NCI-H82 treated with DMSO at 0.1 percent for 48 hours (cell line): Measurements from ENCODE around the gene LRRC49.

Experiments used
- DNase-seq: peaks from one replicate; lab custom pipeline; 2025; ENCODE audit not compliant: unreplicated experiment; lab: John Stamatoyannopoulos, UW

Gene LRRC49

DNA sequence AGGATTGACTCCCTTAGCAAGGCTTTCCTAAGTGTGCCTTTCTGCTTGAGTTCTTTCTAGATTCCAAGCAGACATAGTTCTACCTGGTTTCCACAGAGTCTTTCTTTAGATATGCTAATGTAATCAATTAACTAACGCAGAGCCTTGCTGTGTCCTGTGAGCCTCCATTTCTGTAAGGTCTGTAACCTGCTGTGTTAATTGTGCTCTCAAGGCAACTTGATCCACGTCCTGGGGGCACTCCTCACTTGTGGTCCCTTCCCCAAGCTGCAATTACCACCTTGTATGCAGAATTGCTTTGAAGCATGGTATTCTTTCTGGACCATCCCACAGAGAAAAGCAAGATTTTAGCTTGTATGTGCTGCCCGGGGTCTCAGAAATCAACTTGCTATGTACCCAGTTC, 193.2 kb downstream of the LRRC49 start:
- no peak for DNase-seq

DNA sequence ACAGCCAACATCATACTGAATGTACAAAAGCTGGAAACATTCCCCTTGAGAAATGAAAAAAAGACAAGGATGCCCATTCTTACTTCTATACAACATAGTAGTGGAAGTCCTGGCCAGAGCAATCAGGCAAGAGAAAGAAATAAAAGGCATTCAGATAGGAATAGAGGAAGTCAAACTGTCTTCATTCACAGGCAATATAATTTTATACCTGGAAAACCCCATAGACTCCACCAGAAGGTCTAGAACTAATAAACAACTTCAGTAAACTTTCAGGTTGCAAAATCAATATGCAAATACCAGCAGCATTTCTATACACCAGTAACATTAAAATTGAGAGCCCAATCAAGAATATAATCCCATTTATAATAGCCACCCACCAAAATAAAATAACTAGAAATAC, 195.5 kb downstream of the LRRC49 start:
- DNase-seq = no peak

DNA sequence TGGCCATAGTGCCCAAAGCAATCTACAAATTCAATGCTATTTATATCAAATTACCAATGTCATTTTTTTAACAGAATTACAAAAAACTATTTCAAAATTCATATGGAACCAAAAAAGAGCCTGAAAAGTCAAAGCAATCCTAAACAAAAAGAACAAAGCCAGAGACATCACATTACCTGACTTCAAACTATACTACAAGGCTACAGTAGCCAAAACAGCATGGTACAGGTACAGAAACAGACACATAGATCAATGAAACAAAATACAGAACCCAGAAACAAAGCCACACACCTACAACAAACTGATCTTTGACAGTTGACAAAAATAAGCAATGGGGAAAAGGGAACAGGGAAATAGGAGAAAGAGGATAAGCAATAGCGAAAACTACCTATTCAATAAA, 196.1 kb downstream of the LRRC49 start:
- no peak for DNase-seq

DNA sequence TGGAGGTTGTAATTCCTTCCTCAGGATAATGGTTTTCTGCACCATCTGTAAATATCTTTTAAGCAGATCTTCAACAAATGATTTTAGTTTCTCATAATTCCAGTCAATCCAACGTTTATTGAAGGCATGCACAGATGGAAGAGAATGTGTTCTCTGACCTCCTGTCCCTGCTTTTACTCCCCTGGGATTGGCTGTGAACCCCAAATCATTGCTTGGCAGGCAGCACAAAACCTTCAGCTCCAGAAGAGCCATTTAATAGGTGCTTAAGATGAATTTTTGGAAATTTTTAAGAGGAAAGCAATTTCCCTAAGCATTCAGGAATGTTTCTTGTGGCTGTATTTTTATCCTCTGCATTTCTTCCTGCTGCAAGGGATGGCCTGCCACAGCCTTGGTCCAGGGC, 197.2 kb downstream of the LRRC49 start:
- DNase-seq = no peak

DNA sequence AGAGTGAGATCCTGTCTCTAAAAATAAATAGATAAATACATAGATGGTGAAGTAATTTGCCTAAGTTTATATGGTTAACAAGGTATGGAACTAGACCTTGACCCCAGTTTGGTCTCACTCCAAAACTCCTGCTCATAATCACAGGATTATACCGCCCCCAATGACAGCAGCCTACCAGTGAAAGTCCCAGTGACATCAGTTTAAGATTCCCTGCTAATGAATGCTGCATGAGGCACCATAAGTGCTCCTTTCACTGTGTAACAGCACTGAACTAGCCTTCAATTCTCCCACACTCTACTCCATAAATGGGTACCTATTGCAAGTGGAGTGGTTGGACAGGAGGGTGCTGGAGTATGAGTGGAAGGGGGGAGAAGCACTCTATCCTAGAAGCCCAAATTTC, 199.0 kb downstream of the LRRC49 start:
- no peak for DNase-seq

DNA sequence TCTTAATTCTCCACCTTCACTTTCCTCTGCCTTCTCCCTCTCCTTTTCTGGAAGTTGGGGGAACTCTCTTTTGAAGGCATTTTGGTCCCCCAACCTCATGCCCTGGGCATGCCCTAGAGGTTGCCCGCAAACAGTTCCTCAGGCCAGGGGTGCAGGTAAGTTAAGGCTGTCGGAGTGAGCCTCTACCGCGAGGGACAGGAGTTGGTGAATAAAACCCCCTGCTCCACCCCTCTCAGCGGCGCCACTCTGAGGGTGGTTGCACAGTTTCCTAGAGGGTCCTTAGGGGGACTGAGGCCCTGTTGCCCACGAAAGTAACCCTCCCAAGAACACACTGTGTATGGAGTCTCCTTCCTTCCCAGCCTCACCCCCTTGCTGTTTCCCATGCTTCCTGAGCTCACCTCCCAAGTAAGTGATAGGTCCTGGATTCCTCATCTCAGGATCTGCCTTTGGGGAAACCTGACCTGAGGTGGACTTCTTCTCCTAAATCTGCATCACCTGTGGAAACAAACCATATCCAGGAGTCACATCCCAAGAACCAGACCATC, 199.5 kb downstream of the LRRC49 start:
- DNase-seq = no peak

DNA sequence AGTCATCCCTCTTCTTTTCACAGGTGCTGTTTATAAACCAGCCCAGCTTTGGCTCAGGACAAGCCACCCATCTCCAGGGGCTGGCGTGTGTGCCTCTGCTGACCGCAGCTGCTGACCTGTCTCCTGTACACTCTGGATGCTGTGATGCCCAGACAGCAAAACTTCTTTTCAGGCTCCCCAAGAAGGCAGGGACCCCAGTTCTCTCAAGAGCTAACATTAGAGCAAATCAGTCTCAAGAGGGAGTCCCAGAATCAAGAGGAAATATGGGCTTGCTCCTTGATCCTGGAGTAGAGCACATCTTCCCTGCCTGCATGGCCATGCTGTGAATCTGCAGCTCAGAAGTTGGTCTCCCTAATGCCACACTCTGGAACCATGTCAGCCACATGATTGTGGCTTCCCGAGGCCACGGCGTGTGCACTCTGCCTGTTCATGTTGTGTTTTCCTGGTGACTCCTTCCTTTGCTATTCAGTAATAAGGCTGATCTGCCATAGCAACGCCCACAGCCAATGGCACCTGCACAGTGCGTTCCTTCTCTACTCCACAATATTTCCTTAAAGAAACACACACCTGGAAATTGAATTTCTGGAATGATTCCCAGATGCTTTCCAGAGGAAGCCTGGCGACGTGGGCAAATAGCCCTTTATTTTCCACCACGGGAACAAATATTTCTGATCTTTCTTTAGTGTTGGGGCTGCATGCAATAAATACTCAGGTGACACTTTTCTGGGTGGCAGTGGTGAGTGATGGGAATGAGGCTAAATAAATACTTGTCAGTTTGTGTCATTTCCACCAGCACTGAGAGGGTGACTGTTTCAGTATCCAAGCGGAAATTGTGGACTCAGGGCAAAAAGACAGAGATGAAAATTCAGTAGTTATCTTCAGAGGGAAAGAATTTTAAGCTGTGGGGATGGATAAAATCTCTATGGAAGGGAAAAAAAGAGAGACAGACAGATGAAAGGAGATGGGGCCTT, 200.7 kb downstream of the LRRC49 start:
- DNase-seq = no peak

DNA sequence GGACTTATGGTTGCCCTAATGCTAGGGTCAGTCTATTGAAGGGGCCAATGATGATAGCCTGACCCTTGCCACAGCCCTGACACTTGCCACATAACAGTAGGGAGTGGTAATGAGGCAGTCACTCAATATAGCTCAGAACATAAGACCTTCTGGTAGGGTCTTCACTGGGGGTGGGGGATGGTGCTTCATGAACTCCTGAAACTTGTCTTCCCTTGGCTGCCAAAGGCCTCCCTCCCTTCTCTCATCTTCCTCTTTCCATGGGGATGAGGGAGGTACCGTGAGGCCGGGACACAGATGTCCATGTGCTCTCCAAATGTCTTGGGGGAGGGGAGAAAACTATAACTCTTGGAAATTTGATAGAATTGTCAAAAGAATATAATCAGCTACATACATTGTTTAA, 201.5 kb downstream of the LRRC49 start:
- no peak for DNase-seq

DNA sequence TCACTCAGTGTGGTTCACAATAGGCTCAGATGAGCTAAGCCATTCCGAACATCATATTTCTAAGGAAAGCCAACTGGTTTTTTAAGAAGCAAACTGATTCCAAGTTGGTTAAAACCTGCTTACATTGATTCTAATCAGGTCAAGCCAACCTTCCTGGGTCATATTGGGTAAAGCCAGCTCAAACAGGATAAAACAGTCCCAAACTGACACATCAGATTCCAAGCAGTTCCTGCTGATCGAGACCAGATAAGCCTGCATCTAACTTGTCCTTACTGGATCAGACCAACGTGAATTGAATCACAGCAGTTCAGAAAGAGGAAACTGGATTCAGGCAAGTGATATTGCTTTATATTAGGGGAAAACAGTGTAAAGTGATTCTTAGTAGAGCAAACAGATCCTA, 204.1 kb downstream of the LRRC49 start:
- DNase-seq = no peak

DNA sequence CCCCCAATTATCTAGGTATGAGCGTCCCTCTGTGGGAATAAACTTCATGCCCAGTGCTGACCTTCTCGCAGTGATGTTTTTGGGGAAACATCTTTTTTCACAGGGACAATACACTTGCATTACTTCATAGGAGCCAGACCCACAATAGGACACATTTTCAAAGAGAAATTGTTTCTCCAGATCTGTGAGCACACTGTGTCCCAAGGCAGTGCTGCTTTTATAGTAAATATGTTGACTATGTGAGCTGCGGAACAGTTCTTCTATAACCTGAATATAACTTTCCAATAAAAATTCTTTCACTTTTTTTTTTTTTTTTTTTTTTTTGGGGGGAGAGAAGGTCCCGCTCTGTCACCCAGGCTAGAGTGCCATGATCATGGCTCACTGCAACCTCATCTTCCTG, 205.3 kb downstream of the LRRC49 start:
- DNase-seq = no peak

DNA sequence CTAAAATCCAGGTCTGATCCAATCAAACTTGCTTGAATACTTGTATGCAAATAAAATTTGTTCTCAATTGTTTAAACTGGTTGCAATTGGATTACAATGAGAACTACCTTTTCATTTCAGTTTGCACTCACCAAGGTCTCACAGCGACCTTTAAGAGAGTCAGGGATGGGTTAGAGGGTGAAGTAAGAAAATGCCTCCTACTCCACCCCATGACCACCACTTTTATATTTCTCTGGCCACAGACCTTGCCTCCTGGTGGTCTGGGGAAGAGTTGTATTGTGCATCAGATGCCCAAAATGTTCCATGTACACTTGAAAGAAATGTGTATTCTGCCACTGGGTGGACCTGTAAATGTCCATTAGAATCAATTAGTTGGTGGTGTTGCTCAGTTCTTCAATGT, 206.3 kb downstream of the LRRC49 start:
- no peak for DNase-seq
